NCI-H187 treated with DMSO at 0.1 percent for 48 hours (cell line): Measurements from ENCODE around the gene ZNF804A.

Source experiments
- DNase-seq: peaks from one replicate; lab custom pipeline; 2025; lab: John Stamatoyannopoulos, UW

Gene ZNF804A

GRCh38 chr2:184610891-184611290 lies 12.6 kb downstream of the ZNF804A start:
- no peak for DNase-seq

- DNase-seq = no peak
Measured at GRCh38 chr2:184611361-184612085, 13.2 kb downstream of the ZNF804A start.

- no peak for DNase-seq
Measured at GRCh38 chr2:184620367-184620766, 22.0 kb downstream of the ZNF804A start.

- no peak for DNase-seq
Measured at GRCh38 chr2:184624311-184624710, 26.0 kb downstream of the ZNF804A start.

GRCh38 chr2:184628051-184628450 lies 29.7 kb downstream of the ZNF804A start:
- DNase-seq = no peak

GRCh38 chr2:184633726-184634125 lies 35.4 kb downstream of the ZNF804A start:
- no peak for DNase-seq

- no peak for DNase-seq
Measured at GRCh38 chr2:184637781-184638180, 39.5 kb downstream of the ZNF804A start.

GRCh38 chr2:184644685-184645084 lies 46.4 kb downstream of the ZNF804A start:
- DNase-seq = no peak

- no peak for DNase-seq
Measured at GRCh38 chr2:184646177-184646576, 47.8 kb downstream of the ZNF804A start.

- DNase-seq = no peak
Measured at GRCh38 chr2:184646593-184646992, 48.3 kb downstream of the ZNF804A start.

- DNase-seq = no peak
Measured at GRCh38 chr2:184654945-184655344, 56.6 kb downstream of the ZNF804A start.

GRCh38 chr2:184677171-184677570 lies 78.8 kb downstream of the ZNF804A start:
- DNase-seq = no peak

GRCh38 chr2:184679219-184680018 lies 81.1 kb downstream of the ZNF804A start:
- DNase-seq = no peak

GRCh38 chr2:184680825-184681224 lies 82.5 kb downstream of the ZNF804A start:
- DNase-seq = no peak

GRCh38 chr2:184681642-184682321 lies 83.5 kb downstream of the ZNF804A start:
- no peak for DNase-seq

GRCh38 chr2:184683911-184684310 lies 85.6 kb downstream of the ZNF804A start:
- no peak for DNase-seq

- DNase-seq = no peak
Measured at GRCh38 chr2:184685999-184686841, 87.9 kb downstream of the ZNF804A start.

- no peak for DNase-seq
Measured at GRCh38 chr2:184689638-184690037, 91.3 kb downstream of the ZNF804A start.

- no peak for DNase-seq
Measured at GRCh38 chr2:184692141-184692734, 93.9 kb downstream of the ZNF804A start.

- DNase-seq = no peak
Measured at GRCh38 chr2:184696644-184697043, 98.3 kb downstream of the ZNF804A start.

- no peak for DNase-seq
Measured at GRCh38 chr2:184698476-184698875, 100.1 kb downstream of the ZNF804A start.
